ENCODE results near the gene P2RY6.

The P2RY6 gene

GRCh38 chr11:73296501-73297230 lies 24.5 kb downstream of the P2RY6 start:
- no peak for DNase-seq (ENCODE audit: low spot score)

GRCh38 chr11:73297231-73297590 lies 25.1 kb downstream of the P2RY6 start:
- no peak for DNase-seq (ENCODE audit: low spot score)

GRCh38 chr11:73297702-73298101 lies 25.6 kb downstream of the P2RY6 start:
- no peak for DNase-seq (ENCODE audit: low spot score)

GRCh38 chr11:73298233-73298632 lies 26.1 kb downstream of the P2RY6 start:
- DNase-seq (ENCODE audit: low spot score): no peak

GRCh38 chr11:73299751-73300150 lies 27.6 kb downstream of the P2RY6 start:
- no peak for DNase-seq (ENCODE audit: low spot score)

- DNase-seq (ENCODE audit: low spot score): no peak
Measured at GRCh38 chr11:73306069-73306841, 34.1 kb downstream of the P2RY6 start.

- no peak for DNase-seq (ENCODE audit: low spot score)
Measured at GRCh38 chr11:73306977-73307322, 34.8 kb downstream of the P2RY6 start.

GRCh38 chr11:73307323-73308002 lies 35.3 kb downstream of the P2RY6 start:
- peak; percentile 89 for DNase-seq (ENCODE audit: low spot score)

GRCh38 chr11:73308003-73308960 lies 36.1 kb downstream of the P2RY6 start, which contains the start of gene ARHGEF17:
Gene ARHGEF17 (plus strand): TSS chr11:73308276. CDS start chr11:73308639, 363 bp downstream.
- DNase-seq (ENCODE audit: low spot score): peak; percentile 4

GRCh38 chr11:73308961-73309919 lies 37.1 kb downstream of the P2RY6 start:
- no peak for DNase-seq (ENCODE audit: low spot score)

GRCh38 chr11:73310076-73310475 lies 37.9 kb downstream of the P2RY6 start:
- no peak for DNase-seq (ENCODE audit: low spot score)

- no peak for DNase-seq (ENCODE audit: low spot score)
Measured at GRCh38 chr11:73310661-73311393, 38.7 kb downstream of the P2RY6 start.

- DNase-seq (ENCODE audit: low spot score): no peak
Measured at GRCh38 chr11:73311394-73311869, 39.3 kb downstream of the P2RY6 start.

GRCh38 chr11:73312036-73312435 lies 39.9 kb downstream of the P2RY6 start:
- DNase-seq (ENCODE audit: low spot score): no peak

GRCh38 chr11:73312851-73313327 lies 40.8 kb downstream of the P2RY6 start:
- no peak for DNase-seq (ENCODE audit: low spot score)

- no peak for DNase-seq (ENCODE audit: low spot score)
Measured at GRCh38 chr11:73313652-73314051, 41.5 kb downstream of the P2RY6 start.

- DNase-seq (ENCODE audit: low spot score): no peak
Measured at GRCh38 chr11:73314117-73314961, 42.2 kb downstream of the P2RY6 start.

GRCh38 chr11:73315293-73316020 lies 43.3 kb downstream of the P2RY6 start:
- DNase-seq (ENCODE audit: low spot score): no peak
